Tibial nerve (tissue), 4 donors: Measurements from ENCODE around the gene TP53. TPM values are rescaled to one million over a fixed set of nuclear protein-coding genes. Genes with fewer than 3 reads are reported as not detected.

Experiments
- DNase-seq, 2 donors: peaks; one replicate each; pipeline ENCODE4 v3.0.0-alpha.2; 2019; ENCODE audit warnings: low spot score in 2 of 2
- H3K27ac ChIP-seq, 4 donors: fragments of 200-600 bp; sonication (generic) in 3 of 4; one replicate each; pipeline ENCODE4 v1.5.1; 2017 to 2019; ENCODE audit warnings: mild to moderate bottlenecking in 1 of 4
- H3K27me3 ChIP-seq, 2 donors: fragments of 200-600 bp; sonication (generic) in 1 of 2; one replicate each; pipeline versions ENCODE4 v1.5.1 to v1.6.0; 2017 to 2019
- H3K36me3 ChIP-seq, 3 donors: fragments of 200-600 bp; sonication (generic); one replicate each; pipeline ENCODE4 v1.5.1; 2018 to 2019
- H3K4me1 ChIP-seq, 4 donors: fragments of 200-600 bp; sonication (generic) in 3 of 4; one replicate each; pipeline ENCODE4 v1.5.1; 2017 to 2019
- H3K4me3 ChIP-seq, 4 donors: fragments of 200-600 bp; sonication (generic) in 3 of 4; one replicate each; pipeline ENCODE4 v1.5.1; 2017 to 2019; ENCODE audit warnings: mild to moderate bottlenecking in 1 of 4, moderate library complexity in 1 of 4
- H3K9me3 ChIP-seq, 4 donors: fragments of 200-600 bp; sonication (generic) in 3 of 4; one replicate each; pipeline ENCODE4 v1.5.1; 2017 to 2019
- EP300 ChIP-seq, 2 donors: sonication (generic); formaldehyde crosslinking; IDR thresholded peaks; one replicate each; pipeline ENCODE4 v1.6.1; 2017; ENCODE audit warnings: antibody characterized with exemption in 2 of 2, mild to moderate bottlenecking in 1 of 2
- POLR2A ChIP-seq, 2 donors: fragments of 450-650 bp; IDR thresholded peaks; one replicate each; pipeline ENCODE4 v1.6.1; 2017; ENCODE audit warnings: antibody characterized with exemption in 2 of 2, mild to moderate bottlenecking in 2 of 2, moderate library complexity in 2 of 2
- WGBS, 2 donors: methylation state at CpG; one replicate each; pipeline ENCODE4 v1.1.5; 2018; 5-methylcytosine and 5-hydroxymethylcytosine counted together
- total RNA-seq, 4 donors: library from RNA; depleted of rRNA; stranded (reverse); fragments of >200 nt; gene quantifications; one replicate each; pipeline ENCODE4 v1.1.0, GENCODE V29; 2016
- TF ChIP-seq, protein P1 (sequence below), 5 experiments: fragments of 200-600 bp in 3 of 5; fragments of 450-650 bp in 2 of 5; sonication (generic) in 3 of 5; IDR thresholded peaks; one replicate each; pipeline ENCODE4 v1.5.1; 2016 to 2019; ENCODE audit warnings: antibody characterized with exemption in 5 of 5, mild to moderate bottlenecking in 3 of 5, moderate library complexity in 2 of 5

Gene TP53
- total RNA-seq, 4 donors from 2014 or later = 26.7 to 32.1 (median 30.0) TPM

DNA sequence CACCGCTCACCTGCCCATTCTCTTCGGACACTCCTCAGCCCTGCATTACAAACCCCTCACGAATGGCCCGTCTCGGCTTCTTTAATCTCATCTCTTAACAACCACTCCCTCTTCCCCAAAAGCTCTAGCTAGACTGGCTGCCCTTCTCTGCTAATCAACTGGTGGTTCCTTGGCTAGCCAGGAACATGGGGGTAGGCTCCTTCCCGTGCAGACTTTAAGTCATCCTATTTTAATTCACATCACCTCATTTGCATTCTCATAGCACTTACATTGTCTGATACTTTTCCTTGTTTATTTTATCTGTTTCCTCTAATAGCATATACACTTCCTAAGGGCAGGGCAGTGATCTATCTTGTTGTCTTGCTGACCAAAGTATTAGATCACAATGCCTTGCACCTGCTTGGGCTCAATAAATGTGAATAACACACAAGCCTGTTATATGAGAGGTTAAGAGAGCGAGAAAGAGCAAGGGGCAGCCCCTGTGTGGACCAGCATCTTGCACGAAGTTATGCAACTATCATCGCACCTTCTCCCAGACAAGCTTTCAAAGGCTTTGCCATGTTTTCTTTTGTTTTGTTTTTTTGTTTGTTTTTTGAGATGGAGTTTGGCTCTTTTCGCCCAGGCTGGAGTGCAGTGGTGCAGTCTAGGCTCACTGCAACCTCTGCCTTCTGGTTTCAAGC lies 9.8 kb downstream of the TP53 start:
- peaks cover 0 to 10% (median 0%) of the 10 kb centered on the region in 4 donors for H3K9me3 ChIP-seq
- H3K4me1 ChIP-seq = no peaks in the 10 kb centered on the region
- peaks cover 7 to 41% (median 28%) of the 10 kb centered on the region in 3 donors for H3K36me3 ChIP-seq
- 72 to 74% methylated on average over 10 of the region's 10 CpGs for WGBS, 2 donors
- H3K27ac ChIP-seq = no peak overlapping the region
- TF ChIP-seq, protein P1, sequence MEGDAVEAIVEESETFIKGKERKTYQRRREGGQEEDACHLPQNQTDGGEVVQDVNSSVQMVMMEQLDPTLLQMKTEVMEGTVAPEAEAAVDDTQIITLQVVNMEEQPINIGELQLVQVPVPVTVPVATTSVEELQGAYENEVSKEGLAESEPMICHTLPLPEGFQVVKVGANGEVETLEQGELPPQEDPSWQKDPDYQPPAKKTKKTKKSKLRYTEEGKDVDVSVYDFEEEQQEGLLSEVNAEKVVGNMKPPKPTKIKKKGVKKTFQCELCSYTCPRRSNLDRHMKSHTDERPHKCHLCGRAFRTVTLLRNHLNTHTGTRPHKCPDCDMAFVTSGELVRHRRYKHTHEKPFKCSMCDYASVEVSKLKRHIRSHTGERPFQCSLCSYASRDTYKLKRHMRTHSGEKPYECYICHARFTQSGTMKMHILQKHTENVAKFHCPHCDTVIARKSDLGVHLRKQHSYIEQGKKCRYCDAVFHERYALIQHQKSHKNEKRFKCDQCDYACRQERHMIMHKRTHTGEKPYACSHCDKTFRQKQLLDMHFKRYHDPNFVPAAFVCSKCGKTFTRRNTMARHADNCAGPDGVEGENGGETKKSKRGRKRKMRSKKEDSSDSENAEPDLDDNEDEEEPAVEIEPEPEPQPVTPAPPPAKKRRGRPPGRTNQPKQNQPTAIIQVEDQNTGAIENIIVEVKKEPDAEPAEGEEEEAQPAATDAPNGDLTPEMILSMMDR (IDR thresholded peaks at IDR 0.05) = no peak
- TF ChIP-seq POLR2A (IDR thresholded peaks at IDR 0.05) (no peak), EP300 (IDR thresholded peaks at IDR 0.05) (no peak)
- no peaks in the 10 kb centered on the region for H3K27me3 ChIP-seq
- no peak overlapping the region for H3K4me3 ChIP-seq
- DNase-seq = no peak

DNA sequence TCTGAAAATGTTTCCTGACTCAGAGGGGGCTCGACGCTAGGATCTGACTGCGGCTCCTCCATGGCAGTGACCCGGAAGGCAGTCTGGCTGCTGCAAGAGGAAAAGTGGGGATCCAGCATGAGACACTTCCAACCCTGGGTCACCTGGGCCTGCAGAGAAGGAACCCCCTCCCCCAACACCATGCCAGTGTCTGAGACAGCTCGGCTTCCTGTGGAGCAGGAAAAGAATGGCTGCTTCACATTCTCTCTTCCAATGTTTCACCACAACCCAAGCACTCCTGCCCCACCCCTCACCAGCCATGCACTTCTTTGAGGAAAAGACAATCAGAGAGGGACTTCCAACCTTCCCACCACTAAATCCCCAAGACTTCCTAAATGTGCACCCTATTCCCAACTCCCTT lies 10.8 kb downstream of the TP53 start:
- no peak for DNase-seq
- H3K4me3 ChIP-seq = no peak overlapping the region
- H3K36me3 ChIP-seq = peaks cover 9 to 51% (median 28%) of the 10 kb centered on the region in 3 donors
- 78 to 91% methylated on average over 5 of the region's 5 CpGs for WGBS, 2 donors
- no peak overlapping the region for H3K27ac ChIP-seq
- TF ChIP-seq, protein P1 (IDR thresholded peaks at IDR 0.05) = no peak
- no peak for TF ChIP-seq POLR2A (IDR thresholded peaks at IDR 0.05)
- H3K9me3 ChIP-seq = peaks cover 0 to 10% (median 0%) of the 10 kb centered on the region in 4 donors
- H3K4me1 ChIP-seq = no peaks in the 10 kb centered on the region
- H3K27me3 ChIP-seq = no peaks in the 10 kb centered on the region

DNA sequence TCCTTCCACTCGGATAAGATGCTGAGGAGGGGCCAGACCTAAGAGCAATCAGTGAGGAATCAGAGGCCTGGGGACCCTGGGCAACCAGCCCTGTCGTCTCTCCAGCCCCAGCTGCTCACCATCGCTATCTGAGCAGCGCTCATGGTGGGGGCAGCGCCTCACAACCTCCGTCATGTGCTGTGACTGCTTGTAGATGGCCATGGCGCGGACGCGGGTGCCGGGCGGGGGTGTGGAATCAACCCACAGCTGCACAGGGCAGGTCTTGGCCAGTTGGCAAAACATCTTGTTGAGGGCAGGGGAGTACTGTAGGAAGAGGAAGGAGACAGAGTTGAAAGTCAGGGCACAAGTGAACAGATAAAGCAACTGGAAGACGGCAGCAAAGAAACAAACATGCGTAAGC lies 12.4 kb downstream of the TP53 start:
- TF ChIP-seq POLR2A (IDR thresholded peaks at IDR 0.05) = no peak
- TF ChIP-seq EP300 (IDR thresholded peaks at IDR 0.05) = no peak
- TF ChIP-seq, protein P1 (IDR thresholded peaks at IDR 0.05) = no peak
- Histone ChIP-seq H3K9me3 (peaks cover 0 to 10% (median 0%) of the 10 kb centered on the region in 4 donors), H3K4me1 (no peaks in the 10 kb centered on the region), H3K36me3 (peaks cover 9 to 67% (median 28%) of the 10 kb centered on the region in 3 donors), H3K4me3 (no peak overlapping the region), H3K27ac (no peak overlapping the region), H3K27me3 (no peaks in the 10 kb centered on the region)
- 90 to 91% methylated on average over 12 to 14 of the region's 14 CpGs for WGBS, 2 donors
- DNase-seq = no peak

DNA sequence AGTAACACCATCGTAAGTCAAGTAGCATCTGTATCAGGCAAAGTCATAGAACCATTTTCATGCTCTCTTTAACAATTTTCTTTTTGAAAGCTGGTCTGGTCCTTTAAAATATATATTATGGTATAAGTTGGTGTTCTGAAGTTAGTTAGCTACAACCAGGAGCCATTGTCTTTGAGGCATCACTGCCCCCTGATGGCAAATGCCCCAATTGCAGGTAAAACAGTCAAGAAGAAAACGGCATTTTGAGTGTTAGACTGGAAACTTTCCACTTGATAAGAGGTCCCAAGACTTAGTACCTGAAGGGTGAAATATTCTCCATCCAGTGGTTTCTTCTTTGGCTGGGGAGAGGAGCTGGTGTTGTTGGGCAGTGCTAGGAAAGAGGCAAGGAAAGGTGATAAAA lies 14.1 kb downstream of the TP53 start:
- Histone ChIP-seq H3K9me3 (peaks cover 0 to 10% (median 0%) of the 10 kb centered on the region in 4 donors), H3K4me3 (no peak overlapping the region), H3K27me3 (no peaks in the 10 kb centered on the region), H3K36me3 (peaks cover 9 to 84% (median 28%) of the 10 kb centered on the region in 3 donors), H3K27ac (no peak overlapping the region), H3K4me1 (no peaks in the 10 kb centered on the region)
- DNase-seq = no peak
- 87 to 90% methylated on average over 2 of the region's 2 CpGs for WGBS, 2 donors
- no peak for TF ChIP-seq POLR2A (IDR thresholded peaks at IDR 0.05)

DNA sequence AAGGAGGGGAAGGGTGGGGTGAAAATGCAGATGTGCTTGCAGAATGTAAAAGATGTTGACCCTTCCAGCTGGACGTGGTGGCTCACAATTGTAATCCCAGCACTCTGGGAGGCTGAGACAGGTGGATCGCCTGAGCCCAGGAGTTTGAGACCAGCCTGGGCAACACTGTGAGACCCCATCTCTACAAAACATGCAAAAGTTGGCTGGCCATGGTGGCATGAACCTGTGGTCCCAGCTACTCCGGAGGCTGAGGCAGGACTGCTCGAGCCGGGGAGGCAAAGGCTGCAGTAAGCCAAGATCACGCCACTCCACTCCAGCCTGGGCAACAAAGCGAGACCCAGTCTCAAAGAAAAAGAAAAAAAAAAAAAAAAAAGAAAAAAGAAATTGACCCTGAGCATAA lies 18.8 kb downstream of the TP53 start:
- WGBS, 2 donors = 83 to 90% methylated on average over 7 of the region's 7 CpGs
- no peaks in the 10 kb centered on the region for H3K4me1 ChIP-seq
- no peak overlapping the region for H3K27ac ChIP-seq
- H3K36me3 ChIP-seq = peaks cover 3 to 84% (median 3%) of the 10 kb centered on the region in 3 donors
- no peak for TF ChIP-seq POLR2A (IDR thresholded peaks at IDR 0.05)
- TF ChIP-seq EP300 (IDR thresholded peaks at IDR 0.05) = no peak
- TF ChIP-seq, protein P1 (IDR thresholded peaks at IDR 0.05) = no peak
- H3K4me3 ChIP-seq = no peak overlapping the region
- DNase-seq = no peak
- no peaks in the 10 kb centered on the region for H3K27me3 ChIP-seq
- H3K9me3 ChIP-seq = peaks cover 0 to 5% (median 0%) of the 10 kb centered on the region in 4 donors
